K562 (cell line): Measurements from ENCODE around the gene CDH19. TPM values are rescaled to one million over a fixed set of nuclear protein-coding genes. Genes with fewer than 3 reads are reported as not detected.

Experiments
- ATAC-seq: fragments of 200-7000 bp; cut with Tn5 transposase; 3 replicates; pipeline ENCODE4 v1.9.1; 2020; ENCODE audit warnings: moderate library complexity
- BruUV-seq: library from RNA; stranded (reverse); fragments of 400-500 nt; replicated peaks from 2 replicates; lab custom pipeline; 2021; lab: Mats Ljungman, UMichigan
- CTCF ChIA-PET: fragments of 300-600 bp; formaldehyde crosslinking; extraction: SDS; loops from one replicate; lab custom pipeline; 2021; ENCODE audit warnings: low intra/inter-chr PET ratio; lab: Yijun Ruan, JAX
- POLR2A ChIA-PET: fragments of 300-600, 350-650 bp; sonication (Branson Sonifier 250); formaldehyde crosslinking; extraction: SDS; loops from one replicate; lab custom pipeline; 2021; ENCODE audit warnings: antibody characterized with exemption, inconsistent platforms; lab: Yijun Ruan, JAX
- DNase-seq, 4 experiments: peaks; one replicate each; pipeline versions ENCODE4 v3.0.0 to v3.0.0-alpha.2; 2011 to 2018; ENCODE audit warnings: low spot score in 3 of 4, mixed read lengths in 3 of 4; ENCODE audit errors: extremely low read depth in 1 of 4
- FAIRE-seq: peaks from 2 replicates; lab custom pipeline; 2011; peaks lifted over from hg19 to GRCh38; lab: Jason Lieb, UNC
- H2AFZ ChIP-seq: 2 replicates; pipeline ENCODE4 v1.6.0; 2011; ENCODE audit warnings: low read depth, low read length, control low read depth, inconsistent platforms
- H3K27ac ChIP-seq: fragments of 200-600 bp; 3 replicates; pipeline ENCODE4 v1.8.0; 2011; ENCODE audit warnings: low read depth, mild to moderate bottlenecking, control low read depth, inconsistent platforms, low read length, moderate library complexity, mixed read lengths; ENCODE audit errors: extremely low read depth
- H3K27me3 ChIP-seq, 2 experiments: fragments of 300-600 bp in 1 of 2; 2 replicates in 1 of 2; 3 replicates in 1 of 2; pipeline versions ENCODE4 v1.6.0 to v1.8.0; 2011; ENCODE audit warnings: inconsistent platforms in 2 of 2, low read length in 2 of 2, mild to moderate bottlenecking in 1 of 2, mixed read lengths in 1 of 2, moderate library complexity in 1 of 2; ENCODE audit not compliant: control insufficient read depth in 2 of 2, insufficient read depth in 2 of 2
- H3K36me3 ChIP-seq: fragments of 300-600 bp; 3 replicates; pipeline ENCODE4 v1.8.0; 2011; ENCODE audit warnings: mild to moderate bottlenecking, low read length, inconsistent platforms; ENCODE audit not compliant: control insufficient read depth, insufficient read depth
- H3K4me1 ChIP-seq, 2 experiments: fragments of 200-600 bp in 1 of 2; replicated peaks in 1 of 2; 2 replicates in 1 of 2; 3 replicates in 1 of 2; pipeline versions ENCODE4 v1.5.1 to v1.8.0; 2011; ENCODE audit warnings: inconsistent platforms in 2 of 2, low read length in 2 of 2, mild to moderate bottlenecking in 1 of 2, mixed read lengths in 1 of 2, moderate library complexity in 1 of 2; ENCODE audit not compliant: control insufficient read depth in 2 of 2, insufficient read depth in 2 of 2
- H3K4me2 ChIP-seq: 2 replicates; pipeline ENCODE4 v1.6.1; 2011; ENCODE audit warnings: low read length, control low read depth, inconsistent platforms, mixed read lengths; ENCODE audit not compliant: insufficient read depth
- H3K4me3 ChIP-seq: fragments of 200-600 bp; sonication (generic), shearing (Covaris generic); 2 replicates; pipeline ENCODE4 v1.5.1; 2016; ENCODE audit warnings: control low read depth, inconsistent platforms
- H3K79me2 ChIP-seq: fragments of 200-600 bp; 3 replicates; pipeline ENCODE4 v1.8.0; 2011; ENCODE audit warnings: low read length, inconsistent platforms; ENCODE audit not compliant: control insufficient read depth, insufficient read depth
- H3K9ac ChIP-seq, 2 experiments: 2 replicates each; pipeline versions ENCODE4 v1.6.0 to v1.6.1; 2011; ENCODE audit warnings: low read depth in 2 of 2, low read length in 2 of 2, control low read depth in 1 of 2, inconsistent platforms in 1 of 2, mild to moderate bottlenecking in 1 of 2, mixed read lengths in 1 of 2; ENCODE audit not compliant: insufficient read depth in 1 of 2
- H3K9me1 ChIP-seq: one replicate; pipeline ENCODE4 v1.6.0; 2011; ENCODE audit warnings: inconsistent platforms, mild to moderate bottlenecking, low read length, moderate library complexity; ENCODE audit not compliant: control insufficient read depth, insufficient read depth
- H3K9me3 ChIP-seq: replicated peaks from 2 replicates; pipeline ENCODE4 v1.5.1; 2011; ENCODE audit warnings: low read depth, low read length, inconsistent platforms; ENCODE audit not compliant: control insufficient read depth, insufficient read depth
- H4K20me1 ChIP-seq: replicated peaks from 2 replicates; pipeline ENCODE4 v1.6.1; 2011; ENCODE audit warnings: low read length, inconsistent platforms, mixed read lengths; ENCODE audit not compliant: control insufficient read depth, insufficient read depth
- BRCA1 ChIP-seq, 2 experiments: fragments of 450-650 bp in 1 of 2; sonication (generic) in 1 of 2; formaldehyde crosslinking in 1 of 2; IDR thresholded peaks; 2 replicates each; pipeline versions ENCODE4 v1.5.0 to v1.6.1; 2017 to 2020; ENCODE audit warnings: mild to moderate bottlenecking in 1 of 2, missing genetic modification reagents in 1 of 2
- CREB1 ChIP-seq, 2 experiments: sonication (generic) in 1 of 2; formaldehyde crosslinking in 1 of 2; IDR thresholded peaks; 2 replicates each; pipeline versions ENCODE4 v1.6.1 to v1.8.0; 2012 to 2022; ENCODE audit warnings: inconsistent platforms in 1 of 2, mild to moderate bottlenecking in 1 of 2, missing genetic modification reagents in 1 of 2, moderate library complexity in 1 of 2
- FOXJ3 ChIP-seq: sonication (generic); formaldehyde crosslinking; IDR thresholded peaks from 2 replicates; pipeline ENCODE4 v1.4.0; 2020; ENCODE audit warnings: mild to moderate bottlenecking, missing genetic modification reagents
- GTF2F1 ChIP-seq: IDR thresholded peaks from 2 replicates; pipeline ENCODE4 v1.6.1; 2011; ENCODE audit warnings: low read depth, low read length, improper control_type of control experiment
- MXI1 ChIP-seq: IDR thresholded peaks from 2 replicates; pipeline ENCODE4 v1.6.1; 2011; ENCODE audit warnings: low read depth, mild to moderate bottlenecking, improper control_type of control experiment, low read length
- SIX5 ChIP-seq, 2 experiments: IDR thresholded peaks; 2 replicates each; pipeline ENCODE4 v1.6.1; 2011; ENCODE audit warnings: low read length in 2 of 2, borderline replicate concordance in 1 of 2, low read depth in 1 of 2, mild to moderate bottlenecking in 1 of 2, moderate library complexity in 1 of 2; ENCODE audit not compliant: insufficient read depth in 1 of 2
- XRCC4 ChIP-seq: IDR thresholded peaks from one replicate; pipeline ENCODE4 v1.6.1; 2011; ENCODE audit not compliant: insufficient read depth, insufficient read length; ENCODE audit errors: extremely low read depth
- ZMIZ1 ChIP-seq, 2 experiments: fragments of 150-350 bp in 1 of 2; IDR thresholded peaks; 2 replicates each; pipeline ENCODE4 v1.6.1; 2012 to 2016; ENCODE audit warnings: low read depth in 2 of 2, low read length in 2 of 2, mild to moderate bottlenecking in 1 of 2, moderate library complexity in 1 of 2
- ZNF395 ChIP-seq: fragments of 200-800 bp; sonication (Bioruptor generic); IDR thresholded peaks from 2 replicates; pipeline ENCODE4 v1.6.1; 2017; ENCODE audit warnings: missing genetic modification characterization, missing compliant biosample characterization
- WGBS: fragments of 100-300 bp; shearing (Covaris generic); methylation state at CpG from one replicate; pipeline ENCODE4 v1.1.6; 2016; ENCODE audit warnings: low coverage, mixed read lengths; ENCODE audit not compliant: insufficient coverage; ENCODE audit errors: missing lambda C conversion rate; 5-methylcytosine and 5-hydroxymethylcytosine counted together
- in situ Hi-C: fragments of 300-500 bp; cut with MboI; formaldehyde crosslinking; loops from 4 replicates; pipeline ENCODE4 v1.15.0; 2018; ENCODE audit warnings: inconsistent platforms, mixed read lengths
- intact Hi-C: fragments of 100-400 bp; cut with micrococcal nuclease; formaldehyde crosslinking; loops from 2 replicates; pipeline ENCODE4 v1.14.2; 2022
- polyA plus RNA-seq, 8 experiments: library from polyadenylated mRNA; depleted of rRNA in 4 of 8; stranded (reverse) in 5 of 8; unstranded in 3 of 8; fragments of >200 nt; fragmentation: Nextera tagmentation in 2 of 8; fragmentation: Illumina TruSeq in 1 of 8; extraction: Ambion mirVana in 2 of 8; extraction: Trizol in 1 of 8; gene quantifications; 2 replicates each; pipeline versions ENCODE4 v1.2.1 to v1.2.3, GENCODE V29; 2011 to 2014; ENCODE audit warnings: inconsistent platforms in 1 of 8, missing spikeins in 1 of 8
- total RNA-seq, 7 experiments: library from RNA; depleted of rRNA in 6 of 7; stranded (reverse); fragments of >200 nt in 6 of 7; fragmentation: Illumina TruSeq in 2 of 7; extraction: Trizol in 2 of 7; gene quantifications; 2 replicates each; pipeline versions ENCODE4 v1.2.1 to v1.2.3, GENCODE V29; 2011 to 2021; ENCODE audit warnings: low replicate concordance in 1 of 7
- TF ChIP-seq, protein P1 (sequence below): fragments of 250-450 bp; sonication (Bioruptor Pico); IDR thresholded peaks from 2 replicates; pipeline ENCODE4 v1.5.0; 2021

The CDH19 gene
- total and polyA plus RNA-seq, 9 of the 15 experiments (the other 6 are each of a cell fraction or from before 2014, with no cell fraction given) = not detected

DNA sequence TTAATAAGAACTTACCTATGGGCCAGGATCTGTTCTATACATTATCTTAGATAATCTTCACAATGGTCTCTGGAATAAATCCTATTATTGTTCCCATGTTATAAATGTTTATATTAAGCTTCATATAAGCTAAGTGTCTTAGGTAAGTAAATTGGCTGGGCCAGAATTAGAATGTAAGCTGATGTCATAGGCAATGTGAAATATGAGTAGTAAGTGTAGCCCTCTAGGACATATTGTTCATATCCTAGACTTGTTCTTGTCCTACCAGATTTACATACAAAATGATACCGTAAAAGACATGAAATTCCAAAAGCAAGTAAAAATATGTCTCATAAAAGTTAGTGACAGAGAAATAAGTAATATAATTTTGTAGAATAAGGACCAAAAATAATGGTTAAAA lies 89.9 kb downstream of the CDH19 start:
- 0% methylated on average over 1 of the region's 1 CpG for WGBS
- no peak overlapping the region for H3K27ac ChIP-seq
- ATAC-seq = no peak
- no peak overlapping the region for H3K4me3 ChIP-seq
- TF ChIP-seq CREB1 (IDR thresholded peaks at IDR 0.05) (no peak), CREB1 (CRISPR knock-in tag; IDR thresholded peaks at IDR 0.05) (no peak), SIX5 (IDR thresholded peaks at IDR 0.05; ENCODE audit: borderline replicate concordance in 1 of 2, insufficient read depth in 1 of 2, low read depth in 1 of 2, low read length in 2 of 2) (no peak), GTF2F1 (no peak), BRCA1 (IDR thresholded peaks at IDR 0.05) (no peak), BRCA1 (CRISPR knock-in tag; IDR thresholded peaks at IDR 0.05) (no peak), FOXJ3 (CRISPR knock-in tag) (no peak), XRCC4 (no peak), ZNF395 (CRISPR knock-in tag) (no peak), ZMIZ1 (IDR thresholded peaks at IDR 0.05; ENCODE audit: low read depth in 2 of 2, low read length in 2 of 2) (no peak), MXI1 (no peak)
- TF ChIP-seq, protein P1, sequence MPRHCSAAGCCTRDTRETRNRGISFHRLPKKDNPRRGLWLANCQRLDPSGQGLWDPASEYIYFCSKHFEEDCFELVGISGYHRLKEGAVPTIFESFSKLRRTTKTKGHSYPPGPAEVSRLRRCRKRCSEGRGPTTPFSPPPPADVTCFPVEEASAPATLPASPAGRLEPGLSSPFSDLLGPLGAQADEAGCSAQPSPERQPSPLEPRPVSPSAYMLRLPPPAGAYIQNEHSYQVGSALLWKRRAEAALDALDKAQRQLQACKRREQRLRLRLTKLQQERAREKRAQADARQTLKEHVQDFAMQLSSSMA (CRISPR knock-in tag) = no peak
- TF ChIP-seq, all 486 proteins: peak for 0
- BruUV-seq = no TSS peak
- no peak for DNase-seq
- no peaks in the 10 kb centered on the region for H3K79me2 ChIP-seq
- no peaks in the 10 kb centered on the region for H4K20me1 ChIP-seq
- no peak overlapping the region for H2AFZ ChIP-seq
- H3K4me1 ChIP-seq = no peaks in the 10 kb centered on the region
- H3K27me3 ChIP-seq = no peaks in the 10 kb centered on the region
- in situ Hi-C loops = no loop called here
- H3K36me3 ChIP-seq = no peaks in the 10 kb centered on the region
- intact Hi-C loops = no loop called here
- FAIRE-seq = no peak
- no peak overlapping the region for H3K4me2 ChIP-seq
- H3K9me3 ChIP-seq = no peaks in the 10 kb centered on the region
- no peaks in the 10 kb centered on the region for H3K9me1 ChIP-seq
- POLR2A ChIA-PET = no interaction called here
- CTCF ChIA-PET = no interaction called here
- H3K9ac ChIP-seq = no peak overlapping the region
